Measurements from ENCODE around the gene PPIL1.
"Not testable (repeated sequence)": the region's sequence is repeated elsewhere in the genome, so short reads cannot be mapped to it uniquely, and the experiment has no call there.

The PPIL1 gene

GRCh38 chr6:36815962-36816735 is 58.5 kb downstream of the PPIL1 start:
- ATAC-seq, result no peak

GRCh38 chr6:36814249-36814648 is 60.4 kb downstream of the PPIL1 start:
- DNase-seq, result no peak
- ATAC-seq, result no peak

More at GRCh38 chr6:36815962-36816735, 58.5 kb downstream of the PPIL1 start:
- DNase-seq, result no peak

- DNase-seq (no peak), ATAC-seq (no peak)
Measured at GRCh38 chr6:36813526-36813925, 61.1 kb downstream of the PPIL1 start.

- not testable (repeated sequence) for ATAC-seq, DNase-seq
Measured at GRCh38 chr6:36813047-36813446, 61.6 kb downstream of the PPIL1 start.

GRCh38 chr6:36809941-36810803 is 64.4 kb downstream of the PPIL1 start:
- ATAC-seq, result no peak
- no peak for DNase-seq

GRCh38 chr6:36809156-36809555 is 65.4 kb downstream of the PPIL1 start:
- DNase-seq, result no peak
- no peak for ATAC-seq

- no peak for DNase-seq
- ATAC-seq, result no peak
Measured at GRCh38 chr6:36808634-36809033, 66.0 kb downstream of the PPIL1 start.

- DNase-seq (no peak), ATAC-seq (no peak)
Measured at GRCh38 chr6:36807750-36808149, 66.9 kb downstream of the PPIL1 start.

- ATAC-seq, result no peak
- DNase-seq, result no peak
Measured at GRCh38 chr6:36807143-36807542, 67.5 kb downstream of the PPIL1 start.

GRCh38 chr6:36805917-36806316 is 68.7 kb downstream of the PPIL1 start:
- no peak for DNase-seq
- no peak for ATAC-seq

- ATAC-seq (no peak), DNase-seq (no peak)
Measured at GRCh38 chr6:36805096-36805797, 69.4 kb downstream of the PPIL1 start.
